ENCODE measurements around the gene TTLL9.

GRCh38 chr20:31837896-31838397, 32.5 kb upstream of the TTLL9 start:
- TF ChIP-seq POLR2A (IDR thresholded peaks at IDR 0.05; ENCODE audit: low read depth, low read length) (no peak), POLR2AphosphoS5 (IDR thresholded peaks at IDR 0.05; ENCODE audit: low read depth, low read length) (no peak), TAF1 (IDR thresholded peaks at IDR 0.05; ENCODE audit: borderline replicate concordance, low read depth, low read length) (no peak)

Measured in GM12892 (cell line).